SKM-1 treated with dmso at 0.1 percent for 144 hours (cell line): ENCODE measurements around the gene GLIS2.

ENCODE experiments used
- DNase-seq: peaks from one replicate; lab custom pipeline; 2025; ENCODE audit not compliant: unreplicated experiment; lab: John Stamatoyannopoulos, UW

GLIS2 gene

GRCh38 chr16:4350365-4350786 is 34.5 kb downstream of the GLIS2 start:
- no peak for DNase-seq

- DNase-seq = peak; percentile 93
Observed at GRCh38 chr16:4350787-4351659, 35.2 kb downstream of the GLIS2 start, which contains the start of gene PAM16. PAM16 (minus strand) TSS chr16:4351321; CDS start chr16:4351234, 87 bp downstream.

- DNase-seq = no peak
Observed at GRCh38 chr16:4351880-4352279, 36.0 kb downstream of the GLIS2 start.

GRCh38 chr16:4352843-4353242 is 37.0 kb downstream of the GLIS2 start:
- no peak for DNase-seq

- DNase-seq = no peak
Observed at GRCh38 chr16:4353675-4354074, 37.8 kb downstream of the GLIS2 start.

GRCh38 chr16:4354512-4355409 is 38.9 kb downstream of the GLIS2 start:
- no peak for DNase-seq

GRCh38 chr16:4356820-4357219 is 41.0 kb downstream of the GLIS2 start:
- no peak for DNase-seq

- DNase-seq = no peak
Observed at GRCh38 chr16:4358236-4358635, 42.4 kb downstream of the GLIS2 start.

- DNase-seq = no peak
Observed at GRCh38 chr16:4358831-4359561, 43.1 kb downstream of the GLIS2 start.

- no peak for DNase-seq
Observed at GRCh38 chr16:4359914-4360313, 44.0 kb downstream of the GLIS2 start.

- DNase-seq = no peak
Observed at GRCh38 chr16:4360538-4361021, 44.7 kb downstream of the GLIS2 start.

GRCh38 chr16:4361033-4361943 is 45.4 kb downstream of the GLIS2 start:
- no peak for DNase-seq

- DNase-seq = no peak
Observed at GRCh38 chr16:4361944-4362311, 46.1 kb downstream of the GLIS2 start.

- no peak for DNase-seq
Observed at GRCh38 chr16:4362476-4363135, 46.7 kb downstream of the GLIS2 start.

- DNase-seq = no peak
Observed at GRCh38 chr16:4364196-4365013, 48.5 kb downstream of the GLIS2 start.

- no peak for DNase-seq
Observed at GRCh38 chr16:4365014-4365406, 49.1 kb downstream of the GLIS2 start.

- no peak for DNase-seq
Observed at GRCh38 chr16:4365615-4366014, 49.7 kb downstream of the GLIS2 start.

GRCh38 chr16:4366016-4366415 is 50.1 kb downstream of the GLIS2 start:
- no peak for DNase-seq
